Panc1 (cell line): ENCODE measurements around the gene ATRNL1.

Source experiments
- POLR2AphosphoS5 ChIP-seq: IDR thresholded peaks from 2 replicates; pipeline ENCODE4 v1.6.1; 2012; ENCODE audit warnings: mild to moderate bottlenecking, low read depth, low read length, moderate library complexity
- SIN3A ChIP-seq: IDR thresholded peaks from 2 replicates; pipeline ENCODE4 v1.6.1; 2012; ENCODE audit warnings: low read depth, mild to moderate bottlenecking, low read length, moderate library complexity, borderline replicate concordance; ENCODE audit not compliant: insufficient read depth
- TCF7L2 ChIP-seq: IDR thresholded peaks from 2 replicates; pipeline ENCODE4 v1.6.1; 2011; ENCODE audit warnings: mild to moderate bottlenecking, low read depth, low read length, inconsistent platforms
- TF ChIP-seq, protein P1 (sequence below): fragments of 450-650 bp; IDR thresholded peaks from 2 replicates; pipeline ENCODE4 v1.5.1; 2017; ENCODE audit warnings: mild to moderate bottlenecking
- TF ChIP-seq, protein P2 (sequence below), 2 experiments: IDR thresholded peaks; 2 replicates each; pipeline ENCODE4 v1.6.1; 2011 to 2012; ENCODE audit warnings: low read depth in 2 of 2, control low read depth in 1 of 2, low read length in 1 of 2, mild to moderate bottlenecking in 1 of 2, moderate library complexity in 1 of 2; ENCODE audit not compliant: insufficient read depth in 1 of 2

DNA sequence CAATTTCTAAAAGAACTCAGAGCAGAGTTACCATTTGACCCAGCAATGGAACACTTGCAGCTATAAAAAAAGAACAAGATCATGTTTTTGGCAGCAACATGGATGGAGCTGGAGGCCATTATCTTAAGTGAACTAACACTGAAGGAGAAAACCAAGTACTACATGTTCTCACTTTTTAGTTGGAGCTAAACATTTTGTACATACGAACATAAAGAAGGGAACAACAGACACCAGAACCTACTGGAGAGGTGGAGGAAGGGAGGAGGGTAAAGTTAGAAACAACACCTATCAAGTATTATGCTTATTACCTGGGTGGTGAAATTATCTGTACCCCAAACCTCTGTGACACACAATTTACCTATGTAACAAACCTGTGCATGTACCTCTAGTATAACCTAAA is 329.5 kb downstream of the ATRNL1 start:
- TF ChIP-seq, protein P1, sequence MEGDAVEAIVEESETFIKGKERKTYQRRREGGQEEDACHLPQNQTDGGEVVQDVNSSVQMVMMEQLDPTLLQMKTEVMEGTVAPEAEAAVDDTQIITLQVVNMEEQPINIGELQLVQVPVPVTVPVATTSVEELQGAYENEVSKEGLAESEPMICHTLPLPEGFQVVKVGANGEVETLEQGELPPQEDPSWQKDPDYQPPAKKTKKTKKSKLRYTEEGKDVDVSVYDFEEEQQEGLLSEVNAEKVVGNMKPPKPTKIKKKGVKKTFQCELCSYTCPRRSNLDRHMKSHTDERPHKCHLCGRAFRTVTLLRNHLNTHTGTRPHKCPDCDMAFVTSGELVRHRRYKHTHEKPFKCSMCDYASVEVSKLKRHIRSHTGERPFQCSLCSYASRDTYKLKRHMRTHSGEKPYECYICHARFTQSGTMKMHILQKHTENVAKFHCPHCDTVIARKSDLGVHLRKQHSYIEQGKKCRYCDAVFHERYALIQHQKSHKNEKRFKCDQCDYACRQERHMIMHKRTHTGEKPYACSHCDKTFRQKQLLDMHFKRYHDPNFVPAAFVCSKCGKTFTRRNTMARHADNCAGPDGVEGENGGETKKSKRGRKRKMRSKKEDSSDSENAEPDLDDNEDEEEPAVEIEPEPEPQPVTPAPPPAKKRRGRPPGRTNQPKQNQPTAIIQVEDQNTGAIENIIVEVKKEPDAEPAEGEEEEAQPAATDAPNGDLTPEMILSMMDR = no peak
- TF ChIP-seq POLR2AphosphoS5 = no peak
- TF ChIP-seq, protein P2, sequence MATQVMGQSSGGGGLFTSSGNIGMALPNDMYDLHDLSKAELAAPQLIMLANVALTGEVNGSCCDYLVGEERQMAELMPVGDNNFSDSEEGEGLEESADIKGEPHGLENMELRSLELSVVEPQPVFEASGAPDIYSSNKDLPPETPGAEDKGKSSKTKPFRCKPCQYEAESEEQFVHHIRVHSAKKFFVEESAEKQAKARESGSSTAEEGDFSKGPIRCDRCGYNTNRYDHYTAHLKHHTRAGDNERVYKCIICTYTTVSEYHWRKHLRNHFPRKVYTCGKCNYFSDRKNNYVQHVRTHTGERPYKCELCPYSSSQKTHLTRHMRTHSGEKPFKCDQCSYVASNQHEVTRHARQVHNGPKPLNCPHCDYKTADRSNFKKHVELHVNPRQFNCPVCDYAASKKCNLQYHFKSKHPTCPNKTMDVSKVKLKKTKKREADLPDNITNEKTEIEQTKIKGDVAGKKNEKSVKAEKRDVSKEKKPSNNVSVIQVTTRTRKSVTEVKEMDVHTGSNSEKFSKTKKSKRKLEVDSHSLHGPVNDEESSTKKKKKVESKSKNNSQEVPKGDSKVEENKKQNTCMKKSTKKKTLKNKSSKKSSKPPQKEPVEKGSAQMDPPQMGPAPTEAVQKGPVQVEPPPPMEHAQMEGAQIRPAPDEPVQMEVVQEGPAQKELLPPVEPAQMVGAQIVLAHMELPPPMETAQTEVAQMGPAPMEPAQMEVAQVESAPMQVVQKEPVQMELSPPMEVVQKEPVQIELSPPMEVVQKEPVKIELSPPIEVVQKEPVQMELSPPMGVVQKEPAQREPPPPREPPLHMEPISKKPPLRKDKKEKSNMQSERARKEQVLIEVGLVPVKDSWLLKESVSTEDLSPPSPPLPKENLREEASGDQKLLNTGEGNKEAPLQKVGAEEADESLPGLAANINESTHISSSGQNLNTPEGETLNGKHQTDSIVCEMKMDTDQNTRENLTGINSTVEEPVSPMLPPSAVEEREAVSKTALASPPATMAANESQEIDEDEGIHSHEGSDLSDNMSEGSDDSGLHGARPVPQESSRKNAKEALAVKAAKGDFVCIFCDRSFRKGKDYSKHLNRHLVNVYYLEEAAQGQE (IDR thresholded peaks at IDR 0.05; ENCODE audit: insufficient read depth in 1 of 2, low read depth in 2 of 2, low read length in 1 of 2) = no peak
- no peak for TF ChIP-seq TCF7L2
- no peak for TF ChIP-seq SIN3A
